Stimulated activated CD4-positive, alpha-beta T cell treated with anti-CD3 and anti-CD28 coated beads, Interleukin-1b, Interleukin-23, amount 100 ng/mL, for 1 hour (primary cell): ENCODE data around the gene TPK1.
"Not testable (repeated sequence)": the region's sequence is repeated elsewhere in the genome, so short reads cannot be mapped to it uniquely, and the experiment has no call there.

Experiments used
- DNase-seq, 2 donors: peaks; one replicate each; pipeline ENCODE4 v3.0.0-alpha.2; 2020; ENCODE audit warnings: low read depth in 2 of 2

TPK1 gene

GRCh38 chr7:144629598-144629997 is 206.3 kb downstream of the TPK1 start:
- DNase-seq = no peak

GRCh38 chr7:144629011-144629410 is 206.8 kb downstream of the TPK1 start:
- no peak for DNase-seq

GRCh38 chr7:144628176-144628575 is 207.7 kb downstream of the TPK1 start:
- no peak for DNase-seq

- DNase-seq = no peak
Measured at GRCh38 chr7:144622745-144623144, 213.1 kb downstream of the TPK1 start.

- DNase-seq = no peak
Measured at GRCh38 chr7:144606261-144606660, 229.6 kb downstream of the TPK1 start.

- no peak for DNase-seq
Measured at GRCh38 chr7:144596953-144597352, 238.9 kb downstream of the TPK1 start.

GRCh38 chr7:144594580-144594979 is 241.3 kb downstream of the TPK1 start:
- DNase-seq = no peak

GRCh38 chr7:144588559-144589051 is 247.2 kb downstream of the TPK1 start:
- no peak for DNase-seq

- DNase-seq = no peak
Measured at GRCh38 chr7:144587701-144588100, 248.2 kb downstream of the TPK1 start.

GRCh38 chr7:144584726-144585125 is 251.1 kb downstream of the TPK1 start:
- no peak for DNase-seq

- DNase-seq = no peak
Measured at GRCh38 chr7:144579687-144580086, 256.2 kb downstream of the TPK1 start.

GRCh38 chr7:144575456-144575855 is 260.4 kb downstream of the TPK1 start:
- no peak for DNase-seq

- not testable (repeated sequence) for DNase-seq
Measured at GRCh38 chr7:144574753-144575152, 261.1 kb downstream of the TPK1 start.

GRCh38 chr7:144568233-144568632 is 267.6 kb downstream of the TPK1 start:
- DNase-seq = no peak

- no peak for DNase-seq
Measured at GRCh38 chr7:144565586-144565985, 270.3 kb downstream of the TPK1 start.

- DNase-seq = no peak
Measured at GRCh38 chr7:144549861-144550260, 286.0 kb downstream of the TPK1 start.

GRCh38 chr7:144548556-144548955 is 287.3 kb downstream of the TPK1 start:
- no peak for DNase-seq

- DNase-seq = no peak
Measured at GRCh38 chr7:144547888-144548287, 288.0 kb downstream of the TPK1 start.

GRCh38 chr7:144546782-144547181 is 289.1 kb downstream of the TPK1 start:
- DNase-seq = no peak

- DNase-seq = no peak
Measured at GRCh38 chr7:144545330-144545729, 290.5 kb downstream of the TPK1 start.

- DNase-seq = no peak
Measured at GRCh38 chr7:144534655-144535395, 301.0 kb downstream of the TPK1 start.

GRCh38 chr7:144534196-144534595 is 301.7 kb downstream of the TPK1 start:
- DNase-seq = no peak

GRCh38 chr7:144531181-144531580 is 304.7 kb downstream of the TPK1 start:
- DNase-seq = no peak
